ENCODE data around the gene GDAP1L1.
A peak's percentile ranks its signal among the peaks of the same experiment; 100 is the strongest.
"Not testable (repeated sequence)": the region's sequence is repeated elsewhere in the genome, so short reads cannot be mapped to it uniquely, and the experiment has no call there.

Gene GDAP1L1

DNA sequence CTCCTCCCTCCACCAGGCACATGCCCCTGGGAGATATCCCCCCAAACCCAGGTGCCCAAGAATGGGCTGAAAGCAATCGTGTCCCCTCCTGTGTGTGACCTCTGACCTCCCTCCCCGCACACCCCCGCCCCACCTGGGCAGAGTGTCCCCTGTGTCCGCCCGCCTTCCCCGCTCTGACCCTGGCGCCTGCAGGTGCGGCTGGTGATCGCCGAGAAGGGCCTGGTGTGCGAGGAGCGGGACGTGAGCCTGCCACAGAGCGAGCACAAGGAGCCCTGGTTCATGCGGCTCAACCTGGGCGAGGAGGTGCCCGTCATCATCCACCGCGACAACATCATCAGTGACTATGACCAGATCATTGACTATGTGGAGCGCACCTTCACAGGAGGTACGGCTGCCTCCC is 9.9 kb downstream of the GDAP1L1 start:
- DNase-seq = no peak

DNA sequence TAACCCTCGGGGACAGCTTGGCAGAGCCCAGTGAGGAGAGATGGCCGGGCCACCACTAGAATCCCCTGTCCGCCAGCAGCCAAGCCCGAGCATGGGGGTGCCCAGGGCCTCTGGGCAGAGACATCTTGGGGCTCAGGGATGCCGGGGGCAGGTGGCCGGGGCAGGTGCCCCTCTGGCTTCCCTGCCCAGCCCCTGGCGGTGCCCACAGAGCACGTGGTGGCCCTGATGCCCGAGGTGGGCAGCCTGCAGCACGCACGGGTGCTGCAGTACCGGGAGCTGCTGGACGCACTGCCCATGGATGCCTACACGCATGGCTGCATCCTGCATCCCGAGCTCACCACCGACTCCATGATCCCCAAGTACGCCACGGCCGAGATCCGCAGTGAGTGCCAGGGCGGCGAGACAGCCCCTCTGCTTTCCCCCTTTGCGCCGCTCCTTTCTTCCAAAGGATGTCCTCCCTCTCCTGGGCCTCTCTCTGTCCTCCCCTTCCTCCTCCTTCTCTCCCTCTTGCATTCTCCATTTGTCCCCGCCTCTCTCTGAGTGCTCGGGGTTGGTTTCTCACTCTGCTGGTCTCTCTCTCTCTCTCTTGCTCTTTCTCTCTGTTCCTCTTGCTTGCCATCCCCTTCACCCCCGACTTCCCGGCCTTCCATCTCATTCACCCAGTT is 11.2 kb downstream of the GDAP1L1 start:
- no peak for DNase-seq

GRCh38 chr20:44264287-44264686 is 17.2 kb downstream of the GDAP1L1 start:
- no peak for DNase-seq

- DNase-seq = no peak
These were observed 21.7 kb downstream of the GDAP1L1 start for GRCh38 chr20:44268802-44269201.

DNA sequence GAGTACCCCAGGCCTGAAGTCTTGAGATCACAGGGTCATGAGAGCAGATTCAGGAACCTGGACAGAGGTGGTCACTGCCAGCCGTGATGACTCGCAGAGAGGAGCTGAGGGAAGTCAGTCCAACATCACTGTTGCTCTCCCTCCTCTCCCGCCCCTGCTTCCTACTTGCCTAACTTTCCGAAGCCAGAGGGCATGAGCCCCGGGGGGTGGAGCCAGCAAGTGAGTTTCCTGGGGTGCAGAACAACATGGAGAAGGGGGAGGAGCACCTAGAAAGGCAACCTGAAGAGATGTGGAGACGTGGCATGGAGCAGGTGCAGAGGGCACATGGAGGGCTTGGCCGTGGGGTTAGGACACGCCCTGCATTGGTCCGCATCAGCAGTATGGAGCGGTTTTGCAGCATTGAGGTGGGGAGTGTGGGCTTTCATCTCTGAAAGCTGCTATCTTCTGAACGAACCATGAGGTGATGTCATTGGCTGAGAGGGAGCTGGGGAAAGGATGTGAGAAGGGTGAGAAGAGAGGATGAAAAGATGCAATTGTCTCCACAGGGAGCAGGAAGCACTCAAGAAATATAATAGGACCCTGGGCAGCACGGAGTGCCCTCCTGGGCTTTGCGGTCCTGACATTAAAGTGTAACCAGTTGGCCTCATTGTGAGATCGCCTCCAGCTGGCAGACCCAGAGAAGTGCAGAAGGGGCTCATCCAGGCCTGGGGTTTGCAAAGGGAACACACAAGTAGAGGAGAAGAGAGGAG is 25.0 kb downstream of the GDAP1L1 start:
- DNase-seq = no peak

DNA sequence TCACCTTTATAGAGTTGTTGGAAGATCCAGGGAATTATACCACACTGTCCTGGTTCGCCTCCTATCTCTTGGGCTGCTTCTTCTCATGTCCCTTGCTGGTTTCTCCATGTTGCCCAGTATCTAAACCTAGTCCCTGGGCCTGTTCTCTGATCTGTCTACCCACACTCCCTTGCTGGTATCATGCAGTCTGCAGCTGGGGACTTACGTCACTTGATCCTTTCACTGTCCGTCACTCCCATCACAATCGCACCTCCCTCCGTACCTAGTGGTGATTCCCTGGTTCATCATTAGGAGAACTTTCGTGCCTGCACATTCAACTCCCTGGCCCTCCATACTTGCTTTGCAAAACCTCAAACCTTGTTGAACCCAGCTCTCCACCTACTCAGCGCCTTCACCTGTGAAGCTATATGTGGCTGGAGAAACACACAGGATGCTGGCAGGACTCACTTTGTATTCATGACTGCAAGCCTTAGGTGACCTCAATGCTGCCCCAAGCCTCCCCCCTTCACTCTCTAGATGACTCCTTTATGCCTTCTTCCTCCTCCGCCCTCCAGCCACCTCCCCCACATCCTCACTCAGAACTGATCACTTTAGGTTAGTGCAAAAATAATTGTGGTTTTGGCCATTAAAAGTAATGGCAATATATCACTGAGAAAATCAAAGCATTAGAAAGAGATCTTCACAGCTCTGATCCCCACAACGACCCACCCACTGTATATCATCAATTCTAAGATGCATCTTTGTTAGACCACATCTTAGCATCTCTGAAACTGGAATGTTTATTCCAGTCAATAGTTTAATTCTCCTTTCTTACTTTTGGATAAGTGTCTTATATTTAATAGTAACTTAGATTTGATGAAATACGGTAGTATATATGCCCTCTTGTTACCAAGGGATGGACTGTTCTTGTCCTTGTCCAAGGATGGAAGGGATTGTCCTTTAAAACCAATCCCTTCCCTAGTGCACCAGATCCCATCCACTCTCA is 26.4 kb downstream of the GDAP1L1 start:
- DNase-seq = no peak

DNA sequence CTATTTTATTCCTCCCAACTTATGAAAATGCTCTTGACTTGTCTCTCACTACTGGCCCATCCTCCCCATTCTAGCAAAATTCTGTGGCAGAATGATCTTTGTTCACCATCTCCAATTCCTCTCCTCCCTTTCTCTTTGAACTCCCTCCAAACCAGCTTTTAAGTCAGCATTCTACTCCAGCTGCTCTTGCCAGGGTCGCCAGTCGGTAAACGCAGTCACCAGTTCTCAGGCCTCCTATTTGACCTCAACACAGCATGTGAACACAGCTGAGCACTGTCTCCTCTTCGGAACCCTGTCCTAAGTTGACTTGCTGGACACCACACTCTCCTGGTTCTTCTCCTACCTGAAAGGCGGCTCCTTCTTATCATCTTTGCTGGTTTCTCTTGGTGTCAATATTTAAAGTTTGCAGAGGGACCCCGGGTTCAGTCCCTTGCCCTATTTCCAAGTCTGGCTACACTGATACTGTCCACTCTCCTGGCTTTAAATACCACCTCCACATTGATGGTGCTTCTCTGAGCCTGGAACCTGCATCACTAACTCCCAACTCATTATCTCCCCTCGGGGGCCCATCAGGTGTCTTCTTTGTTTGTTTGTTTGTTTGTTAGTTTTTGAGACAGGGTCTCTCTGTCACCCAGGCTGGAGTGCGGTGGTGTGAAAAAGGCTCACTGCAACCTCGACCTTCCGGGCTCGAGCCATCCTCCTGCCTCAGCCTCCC is 27.4 kb downstream of the GDAP1L1 start:
- no peak for DNase-seq

GRCh38 chr20:44279228-44279627 is 32.1 kb downstream of the GDAP1L1 start:
- DNase-seq = peak; percentile 84

DNA sequence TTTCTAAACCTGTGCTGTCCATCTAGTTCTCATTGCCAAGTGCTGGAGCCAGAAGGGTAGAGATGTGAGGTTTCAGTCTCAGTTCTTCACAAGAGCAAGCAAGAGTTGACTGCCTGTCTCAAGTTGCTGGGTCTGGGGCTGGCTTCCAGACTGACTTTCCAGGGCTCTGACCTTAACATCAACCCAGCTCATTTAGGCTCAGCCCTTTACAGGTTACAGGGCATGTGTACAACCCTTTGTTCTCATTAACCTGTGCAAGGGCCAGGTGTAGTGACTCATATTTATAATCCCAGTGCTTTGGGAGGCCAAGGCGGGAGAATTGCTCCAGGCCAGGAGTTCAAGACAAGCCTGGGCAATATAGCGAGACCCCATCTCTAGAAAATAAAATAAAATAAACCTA is 33.3 kb downstream of the GDAP1L1 start:
- DNase-seq = no peak

DNA sequence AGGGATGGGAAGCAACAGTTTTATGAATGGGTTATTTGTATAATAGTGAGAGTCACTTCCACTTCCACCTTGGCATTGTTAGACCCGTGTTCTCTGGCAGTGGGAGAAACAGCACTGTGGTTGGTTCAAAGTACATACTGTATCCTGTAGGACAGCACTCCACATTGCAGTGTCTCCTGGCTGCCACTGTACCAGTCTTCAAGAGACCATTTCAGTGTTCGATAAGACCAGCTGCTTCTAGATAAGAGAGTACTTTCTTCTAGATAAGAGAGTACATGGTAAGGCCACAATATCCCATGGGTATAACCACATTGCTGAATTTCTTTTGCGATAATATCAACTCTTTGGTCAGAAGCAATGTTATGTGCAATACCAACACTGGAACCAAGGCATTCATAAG is 35.1 kb downstream of the GDAP1L1 start:
- no peak for DNase-seq

- DNase-seq = peak; percentile 16
These were observed 36.9 kb downstream of the GDAP1L1 start for GRCh38 chr20:44284032-44284431.

- DNase-seq = no peak
These were observed 40.4 kb downstream of the GDAP1L1 start for GRCh38 chr20:44287272-44288097.

- DNase-seq = no peak
These were observed 41.1 kb downstream of the GDAP1L1 start for GRCh38 chr20:44288252-44288651.

DNA sequence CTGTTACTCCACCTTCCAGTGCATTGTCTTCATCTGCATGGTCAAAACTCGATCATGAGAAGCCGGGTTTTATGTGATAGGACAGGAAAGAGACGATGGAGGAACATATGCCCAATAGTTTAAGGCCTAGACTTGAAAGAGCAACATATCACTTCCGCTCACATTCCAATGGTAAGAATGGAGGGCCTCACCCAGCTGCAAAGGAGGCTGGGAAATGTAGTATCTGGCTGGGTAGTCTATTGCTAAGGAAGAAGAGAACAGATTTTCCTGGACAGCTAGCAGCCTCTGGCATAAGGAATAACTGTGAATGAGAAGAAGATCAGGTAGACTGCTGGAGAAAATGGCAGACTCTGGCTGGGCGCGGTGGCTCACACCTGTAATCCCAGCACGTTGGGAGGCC is 44.6 kb downstream of the GDAP1L1 start:
- DNase-seq = no peak

DNA sequence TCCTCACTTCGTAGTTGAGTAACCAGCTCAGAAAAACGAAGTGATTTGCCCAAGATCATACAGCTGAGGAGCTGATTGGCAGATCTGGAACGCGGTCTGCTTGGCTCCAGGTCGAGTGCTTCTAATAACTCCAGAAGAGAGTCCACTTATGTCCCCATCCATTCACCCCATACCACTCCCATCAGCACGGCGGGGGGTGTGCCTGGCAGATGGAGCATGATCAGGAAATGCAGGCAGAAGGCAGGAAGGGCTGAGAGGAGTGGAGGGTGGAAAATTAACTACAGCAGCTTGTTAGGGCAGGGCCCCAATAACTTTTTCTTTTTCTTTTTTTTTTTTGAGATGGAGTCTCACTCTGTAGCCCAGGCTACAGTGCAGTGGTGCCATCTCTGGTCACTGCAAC is 48.9 kb downstream of the GDAP1L1 start:
- DNase-seq = no peak

GRCh38 chr20:44297721-44298120 is 50.6 kb downstream of the GDAP1L1 start:
- no peak for DNase-seq

DNA sequence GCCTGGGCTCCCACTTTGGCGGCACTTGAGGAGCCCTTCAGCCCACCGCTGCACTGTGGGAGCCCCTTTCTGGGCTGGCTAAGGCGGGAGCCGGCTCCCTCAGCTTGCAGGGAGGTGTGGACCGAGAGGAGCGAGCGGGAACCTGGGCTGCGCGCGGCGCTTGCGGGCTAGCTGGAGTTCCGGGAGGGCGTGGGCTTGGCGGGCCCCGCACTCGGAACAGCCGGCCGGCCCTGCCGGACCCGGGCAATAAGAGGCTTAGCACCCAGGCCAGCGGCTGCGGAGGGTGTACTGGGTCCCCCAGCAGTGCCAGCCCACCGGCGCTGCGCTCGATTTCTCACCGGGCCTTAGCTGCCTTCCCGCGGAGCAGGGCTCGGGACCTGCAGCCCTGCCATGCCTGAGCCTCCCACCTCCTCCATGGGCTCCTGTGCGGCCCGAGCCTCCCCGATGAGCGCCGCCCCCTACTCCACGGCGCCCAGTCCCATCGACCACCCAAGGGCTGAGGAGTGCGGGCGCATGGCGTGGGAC is 52.0 kb downstream of the GDAP1L1 start:
- DNase-seq = not testable (repeated sequence)

GRCh38 chr20:44301285-44301684 is 54.2 kb downstream of the GDAP1L1 start:
- DNase-seq = no peak

DNA sequence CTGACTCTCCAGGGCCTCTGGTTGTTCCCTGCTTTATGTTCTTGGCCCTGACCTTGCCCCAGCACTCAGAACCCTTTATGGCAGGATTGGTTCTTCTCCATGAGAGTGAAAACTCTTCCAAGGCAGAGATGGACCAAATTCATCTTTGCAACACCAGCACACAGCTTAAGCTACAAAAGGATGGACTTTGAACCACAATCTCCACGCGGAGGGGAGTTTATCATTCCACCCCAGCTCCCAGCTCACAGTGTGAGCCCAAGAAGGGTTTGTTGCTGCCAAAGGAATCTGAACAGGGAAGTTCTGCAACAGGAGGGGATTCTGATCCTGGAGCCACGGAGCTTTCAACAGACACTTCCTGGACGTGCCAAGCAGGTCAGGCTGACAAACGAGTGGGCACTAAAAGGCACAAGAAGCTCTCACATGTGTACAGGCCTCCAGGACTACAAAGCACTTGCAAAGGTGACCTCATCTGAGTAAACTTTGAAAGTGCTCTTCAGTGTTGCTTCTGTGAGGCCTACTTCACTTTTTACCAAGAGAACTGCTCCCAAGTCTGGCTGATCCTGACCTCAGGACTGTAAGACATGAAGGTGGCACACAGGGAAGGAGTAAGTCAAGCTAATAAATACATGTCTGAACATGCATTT is 55.0 kb downstream of the GDAP1L1 start:
- no peak for DNase-seq

DNA sequence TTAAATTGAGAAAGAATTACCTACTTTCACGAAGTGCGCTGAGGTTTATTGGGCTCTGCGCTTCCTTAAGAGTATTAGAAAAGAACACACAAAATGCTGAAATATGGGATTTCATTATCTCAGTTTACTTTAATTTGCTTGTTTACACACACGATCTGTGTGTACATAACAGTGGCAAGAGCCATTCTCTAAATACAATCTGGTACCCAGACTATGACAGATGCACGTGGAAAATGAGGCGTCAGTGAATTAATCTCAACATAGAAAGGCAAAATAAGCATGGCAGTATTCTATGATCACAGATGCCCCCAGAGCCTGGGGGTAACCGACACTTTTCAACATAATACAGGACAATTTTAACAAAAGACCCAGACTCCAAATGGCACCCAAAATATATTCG is 55.6 kb downstream of the GDAP1L1 start:
- no peak for DNase-seq

DNA sequence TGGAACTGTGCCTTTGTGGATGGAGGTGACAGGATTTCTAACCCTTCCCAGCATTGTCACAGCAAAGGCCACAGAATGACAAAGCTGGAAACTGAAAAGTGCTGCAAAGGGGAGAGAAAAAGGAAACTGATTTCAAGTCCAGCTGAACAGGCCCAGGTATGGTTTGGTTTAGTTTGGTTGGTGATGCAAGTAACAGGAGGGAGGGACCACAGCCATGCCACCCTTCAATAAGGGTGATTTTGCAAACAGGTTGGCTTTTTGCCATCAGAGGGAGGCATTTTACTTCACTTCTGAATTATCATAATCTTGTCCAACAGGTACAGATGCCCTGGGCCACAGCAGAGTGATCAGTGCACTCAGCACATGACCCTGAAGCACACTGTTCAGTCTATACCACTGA is 57.3 kb downstream of the GDAP1L1 start:
- DNase-seq = no peak

Measured in fibroblast of skin of back (primary cell).